ENCODE data around the gene SPDYE6.
"Not testable (repeated sequence)": the region's sequence is repeated elsewhere in the genome, so short reads cannot be mapped to it uniquely, and the experiment has no call there.

The SPDYE6 gene

GRCh38 chr7:102364394-102364886 lies 8.2 kb upstream of the SPDYE6 start:
- not testable (repeated sequence) for DNase-seq (ENCODE audit: low read depth in 2 of 2)

- DNase-seq (ENCODE audit: low read depth in 2 of 2), result peak in 1 of 2 experiments; percentile 97
Observed at GRCh38 chr7:102363549-102364393, 7.5 kb upstream of the SPDYE6 start.

- not testable (repeated sequence) for DNase-seq (ENCODE audit: low read depth in 2 of 2)
Observed at GRCh38 chr7:102346983-102347382, 9.3 kb downstream of the SPDYE6 start.

- DNase-seq (ENCODE audit: low read depth in 2 of 2), result not testable (repeated sequence)
Observed at GRCh38 chr7:102340599-102341368, 15.5 kb downstream of the SPDYE6 start.

GRCh38 chr7:102337420-102337819 lies 18.8 kb downstream of the SPDYE6 start:
- not testable (repeated sequence) for DNase-seq (ENCODE audit: low read depth in 2 of 2)

- DNase-seq (ENCODE audit: low read depth in 2 of 2), result not testable (repeated sequence)
Observed at GRCh38 chr7:102337002-102337401, 19.2 kb downstream of the SPDYE6 start.

- not testable (repeated sequence) for DNase-seq (ENCODE audit: low read depth in 2 of 2)
Observed at GRCh38 chr7:102335574-102335973, 20.7 kb downstream of the SPDYE6 start.

GRCh38 chr7:102330666-102331460 lies 25.4 kb downstream of the SPDYE6 start:
- not testable (repeated sequence) for DNase-seq (ENCODE audit: low read depth in 2 of 2)

- not testable (repeated sequence) for DNase-seq (ENCODE audit: low read depth in 2 of 2)
Observed at GRCh38 chr7:102329366-102329765, 26.9 kb downstream of the SPDYE6 start.

- DNase-seq (ENCODE audit: low read depth in 2 of 2), result not testable (repeated sequence)
Observed at GRCh38 chr7:102328863-102329262, 27.4 kb downstream of the SPDYE6 start.

- not testable (repeated sequence) for DNase-seq (ENCODE audit: low read depth in 2 of 2)
Observed at GRCh38 chr7:102327183-102327582, 29.1 kb downstream of the SPDYE6 start.

GRCh38 chr7:102326157-102326889 lies 29.9 kb downstream of the SPDYE6 start:
- no peak for DNase-seq (ENCODE audit: low read depth in 2 of 2)

GRCh38 chr7:102325106-102325505 lies 31.1 kb downstream of the SPDYE6 start:
- DNase-seq (ENCODE audit: low read depth in 2 of 2), result not testable (repeated sequence)

- DNase-seq (ENCODE audit: low read depth in 2 of 2), result no peak
Observed at GRCh38 chr7:102323914-102324195, 32.4 kb downstream of the SPDYE6 start.

- DNase-seq (ENCODE audit: low read depth in 2 of 2), result no peak
Observed at GRCh38 chr7:102322202-102322715, 34.0 kb downstream of the SPDYE6 start.

- DNase-seq (ENCODE audit: low read depth in 2 of 2), result no peak
Observed at GRCh38 chr7:102321351-102322201, 34.7 kb downstream of the SPDYE6 start.

GRCh38 chr7:102320601-102321350 lies 35.5 kb downstream of the SPDYE6 start:
- DNase-seq (ENCODE audit: low read depth in 2 of 2), result no peak

GRCh38 chr7:102320181-102320580 lies 36.1 kb downstream of the SPDYE6 start:
- no peak for DNase-seq (ENCODE audit: low read depth in 2 of 2)

GRCh38 chr7:102319671-102320070 lies 36.6 kb downstream of the SPDYE6 start:
- no peak for DNase-seq (ENCODE audit: low read depth in 2 of 2)
